Omental fat pad (tissue), 4 donors: ENCODE data around the gene ATRNL1. TPM values are rescaled to one million over a fixed set of nuclear protein-coding genes. Genes with fewer than 3 reads are reported as not detected.

Source experiments
- ATAC-seq: fragments of 150-250 bp; one replicate; pipeline ENCODE4 v1.9.1; 2016; ENCODE audit warnings: mild to moderate bottlenecking, moderate library complexity; ENCODE audit not compliant: low FRiP score
- DNase-seq: peaks from one replicate; pipeline ENCODE4 v3.0.0-alpha.2; 2019; ENCODE audit warnings: low spot score
- CTCF ChIP-seq, 3 donors: fragments of 450-650 bp; IDR thresholded peaks; one replicate each; pipeline ENCODE4 v1.5.1; 2016 to 2017; ENCODE audit warnings: antibody characterized with exemption in 3 of 3, mild to moderate bottlenecking in 3 of 3, moderate library complexity in 2 of 3
- total RNA-seq, 4 donors: library from RNA; depleted of rRNA; stranded (reverse); fragments of >200 nt; gene quantifications; one replicate each; pipeline ENCODE4 v1.1.0, GENCODE V29; 2016

Gene ATRNL1
- total RNA-seq, 4 donors from 2014 or later, result 2.5 to 19.0 (median 4.6) TPM

- TF ChIP-seq CTCF (IDR thresholded peaks at IDR 0.05), result no peak
- ATAC-seq, result no peak
- DNase-seq, result no peak
Measured at GRCh38 chr10:115059301-115059898, 33.8 kb upstream of the ATRNL1 start.

GRCh38 chr10:115063701-115064658, 29.2 kb upstream of the ATRNL1 start:
- no peak for ATAC-seq
- TF ChIP-seq CTCF (IDR thresholded peaks at IDR 0.05), result no peak
- no peak for DNase-seq

- DNase-seq (no peak), ATAC-seq (no peak)
- TF ChIP-seq CTCF (IDR thresholded peaks at IDR 0.05), result no peak
Measured at GRCh38 chr10:115065801-115066200, 27.4 kb upstream of the ATRNL1 start.

GRCh38 chr10:115066528-115066927, 26.6 kb upstream of the ATRNL1 start:
- ATAC-seq (peak; percentile 41), DNase-seq (no peak)
- no peak for TF ChIP-seq CTCF (IDR thresholded peaks at IDR 0.05)

GRCh38 chr10:115073796-115074195, 19.4 kb upstream of the ATRNL1 start:
- ATAC-seq (no peak), DNase-seq (no peak)
- no peak for TF ChIP-seq CTCF (IDR thresholded peaks at IDR 0.05)

GRCh38 chr10:115082506-115082905, 10.7 kb upstream of the ATRNL1 start:
- ATAC-seq (no peak), DNase-seq (no peak)
- TF ChIP-seq CTCF (IDR thresholded peaks at IDR 0.05), result no peak
